Epithelial cell of proximal tubule (primary cell): ENCODE data around the gene MSGN1. TPM values are rescaled to one million over a fixed set of nuclear protein-coding genes. Genes with fewer than 3 reads are reported as not detected.

Experiments used
- DNase-seq: peaks from one replicate; pipeline ENCODE4 v3.0.0-alpha.2; 2011; ENCODE audit warnings: low read depth
- H3K4me3 ChIP-seq: 2 replicates; pipeline ENCODE4 v1.5.1; 2011; ENCODE audit warnings: low read depth, mild to moderate bottlenecking, low read length
- CTCF ChIP-seq: conservative IDR thresholded peaks from 2 replicates; pipeline ENCODE4 v1.5.1; 2012; ENCODE audit warnings: low read depth, mild to moderate bottlenecking, low read length
- total RNA-seq: library from RNA; depleted of rRNA; stranded (reverse); fragments of >200 nt; gene quantifications from 2 replicates; pipeline ENCODE4 v1.2.3, GENCODE V29; 2015

Gene MSGN1
- total RNA-seq, 1 donor from 2014 or later: not detected

GRCh38 chr2:17857021-17857420 lies 40.8 kb downstream of the MSGN1 start:
- DNase-seq: no peak
- no peak overlapping the region for H3K4me3 ChIP-seq
- TF ChIP-seq CTCF: no peak

GRCh38 chr2:17858064-17858463 lies 41.8 kb downstream of the MSGN1 start:
- H3K4me3 ChIP-seq: no peak overlapping the region
- TF ChIP-seq CTCF: no peak
- peak; percentile 57 for DNase-seq

GRCh38 chr2:17863539-17863938 lies 47.3 kb downstream of the MSGN1 start:
- DNase-seq: peak; percentile 67
- no peak for TF ChIP-seq CTCF
- H3K4me3 ChIP-seq: no peak overlapping the region

- DNase-seq: no peak
- H3K4me3 ChIP-seq: no peak overlapping the region
- TF ChIP-seq CTCF: no peak
These were observed 48.4 kb downstream of the MSGN1 start for GRCh38 chr2:17864676-17865075.

- TF ChIP-seq CTCF: no peak
- H3K4me3 ChIP-seq: no peak overlapping the region
- no peak for DNase-seq
These were observed 50.9 kb downstream of the MSGN1 start for GRCh38 chr2:17867133-17867532.

Other genes starting within 250 kb of the MSGN1 start
- gene SMC6, start 62.6 kb upstream of the MSGN1 start, total RNA-seq: 21.4 and 24.2 TPM in 2 replicates
- 12.7 and 15.6 TPM in 2 replicates for gene GEN1, start 62.3 kb upstream of the MSGN1 start, total RNA-seq
- 16.2 and 26.9 TPM in 2 replicates for gene KCNS3, start 62.2 kb downstream of the MSGN1 start, total RNA-seq